Measurements from ENCODE around the gene C1GALT1C1.
A peak's percentile ranks its signal among the peaks of the same experiment; 100 is the strongest.
"Not testable (repeated sequence)": the region's sequence is repeated elsewhere in the genome, so short reads cannot be mapped to it uniquely, and the experiment has no call there.

Gene C1GALT1C1

GRCh38 chrX:120629667-120630537 is at the start of gene C1GALT1C1:
Gene C1GALT1C1, minus strand, starts transcription at chrX:120630054. Its CDS starts 2,888 bp downstream, at chrX:120627166.
- FAIRE-seq = peak; percentile 63

GRCh38 chrX:120677004-120677652 is 47.3 kb upstream of the C1GALT1C1 start:
- FAIRE-seq = no peak

GRCh38 chrX:120672841-120673530 is 43.1 kb upstream of the C1GALT1C1 start:
- no peak for FAIRE-seq

GRCh38 chrX:120672389-120672788 is 42.5 kb upstream of the C1GALT1C1 start:
- FAIRE-seq = no peak

GRCh38 chrX:120671963-120672362 is 42.1 kb upstream of the C1GALT1C1 start:
- FAIRE-seq = no peak

GRCh38 chrX:120668357-120668756 is 38.5 kb upstream of the C1GALT1C1 start:
- FAIRE-seq = no peak

GRCh38 chrX:120664535-120664934 is 34.7 kb upstream of the C1GALT1C1 start:
- FAIRE-seq = not testable (repeated sequence)

GRCh38 chrX:120664081-120664480 is 34.2 kb upstream of the C1GALT1C1 start:
- FAIRE-seq = peak; percentile 70

GRCh38 chrX:120662662-120663061 is 32.8 kb upstream of the C1GALT1C1 start:
- FAIRE-seq = no peak

GRCh38 chrX:120660637-120661036 is 30.8 kb upstream of the C1GALT1C1 start:
- no peak for FAIRE-seq

GRCh38 chrX:120653000-120653399 is 23.1 kb upstream of the C1GALT1C1 start:
- FAIRE-seq = no peak

- FAIRE-seq = not testable (repeated sequence)
These were observed 22.4 kb upstream of the C1GALT1C1 start for GRCh38 chrX:120652256-120652655.

GRCh38 chrX:120647127-120647526 is 17.3 kb upstream of the C1GALT1C1 start:
- FAIRE-seq = no peak

GRCh38 chrX:120642871-120643270 is 13.0 kb upstream of the C1GALT1C1 start:
- FAIRE-seq = no peak

GRCh38 chrX:120638619-120639018 is 8.8 kb upstream of the C1GALT1C1 start:
- no peak for FAIRE-seq

- FAIRE-seq = no peak
These were observed 4.5 kb downstream of the C1GALT1C1 start for GRCh38 chrX:120625371-120625770.

- no peak for FAIRE-seq
These were observed 11.7 kb downstream of the C1GALT1C1 start for GRCh38 chrX:120617996-120618630.

GRCh38 chrX:120614816-120615215 is 15.0 kb downstream of the C1GALT1C1 start:
- no peak for FAIRE-seq

- no peak for FAIRE-seq
These were observed 17.8 kb downstream of the C1GALT1C1 start for GRCh38 chrX:120612086-120612485.

- no peak for FAIRE-seq
These were observed 25.5 kb downstream of the C1GALT1C1 start for GRCh38 chrX:120604361-120604782.

- peak; percentile 99 for FAIRE-seq
These were observed 26.0 kb downstream of the C1GALT1C1 start, which contains the start of gene MCTS1 for GRCh38 chrX:120603707-120604360. Gene MCTS1, plus strand, starts transcription at chrX:120604101. Its CDS starts 136 bp downstream, at chrX:120604237.

GRCh38 chrX:120585702-120586101 is 44.2 kb downstream of the C1GALT1C1 start:
- no peak for FAIRE-seq

All from G401.6 (cell line).